Measurements from ENCODE around the gene LXN.

DNA sequence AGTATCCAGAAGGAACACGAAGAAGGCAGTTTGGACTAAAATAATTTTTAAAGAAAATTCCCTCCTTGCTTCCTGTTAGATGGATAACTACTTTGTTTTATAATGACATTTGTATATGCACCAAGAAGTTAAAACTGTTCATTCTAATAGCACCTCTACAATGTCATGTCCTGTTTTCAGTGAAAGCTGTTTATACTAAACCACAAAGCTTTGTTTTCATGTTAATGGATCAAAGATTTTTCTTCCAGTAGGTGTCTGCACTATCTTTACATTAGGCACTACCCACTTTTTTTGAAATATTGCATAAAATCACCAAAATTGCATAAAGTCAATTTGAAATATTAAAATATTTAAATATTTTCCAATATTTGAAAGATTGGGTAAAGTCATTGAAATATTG is 49.7 kb upstream of the LXN start:
- TF ChIP-seq, protein P1, sequence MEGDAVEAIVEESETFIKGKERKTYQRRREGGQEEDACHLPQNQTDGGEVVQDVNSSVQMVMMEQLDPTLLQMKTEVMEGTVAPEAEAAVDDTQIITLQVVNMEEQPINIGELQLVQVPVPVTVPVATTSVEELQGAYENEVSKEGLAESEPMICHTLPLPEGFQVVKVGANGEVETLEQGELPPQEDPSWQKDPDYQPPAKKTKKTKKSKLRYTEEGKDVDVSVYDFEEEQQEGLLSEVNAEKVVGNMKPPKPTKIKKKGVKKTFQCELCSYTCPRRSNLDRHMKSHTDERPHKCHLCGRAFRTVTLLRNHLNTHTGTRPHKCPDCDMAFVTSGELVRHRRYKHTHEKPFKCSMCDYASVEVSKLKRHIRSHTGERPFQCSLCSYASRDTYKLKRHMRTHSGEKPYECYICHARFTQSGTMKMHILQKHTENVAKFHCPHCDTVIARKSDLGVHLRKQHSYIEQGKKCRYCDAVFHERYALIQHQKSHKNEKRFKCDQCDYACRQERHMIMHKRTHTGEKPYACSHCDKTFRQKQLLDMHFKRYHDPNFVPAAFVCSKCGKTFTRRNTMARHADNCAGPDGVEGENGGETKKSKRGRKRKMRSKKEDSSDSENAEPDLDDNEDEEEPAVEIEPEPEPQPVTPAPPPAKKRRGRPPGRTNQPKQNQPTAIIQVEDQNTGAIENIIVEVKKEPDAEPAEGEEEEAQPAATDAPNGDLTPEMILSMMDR (IDR thresholded peaks at IDR 0.05): no peak
- no peak for TF ChIP-seq POLR2A (IDR thresholded peaks at IDR 0.05)
- TF ChIP-seq POLR2AphosphoS5 (IDR thresholded peaks at IDR 0.05): no peak
- no peak for TF ChIP-seq EP300 (IDR thresholded peaks at IDR 0.05)

All from stomach (tissue), 4 donors.